Stimulated activated CD4-positive, alpha-beta T cell treated with anti-CD3 and anti-CD28 coated beads, Interleukin-4, amount 100 ng/mL, for 48 hours (primary cell): ENCODE data around the gene TOMM70.
"Not testable (repeated sequence)": the region's sequence is repeated elsewhere in the genome, so short reads cannot be mapped to it uniquely, and the experiment has no call there.

Experiments
- DNase-seq, 2 donors: peaks; one replicate each; pipeline ENCODE4 v3.0.0-alpha.2; 2020; ENCODE audit warnings: low read depth in 2 of 2

The TOMM70 gene

DNA sequence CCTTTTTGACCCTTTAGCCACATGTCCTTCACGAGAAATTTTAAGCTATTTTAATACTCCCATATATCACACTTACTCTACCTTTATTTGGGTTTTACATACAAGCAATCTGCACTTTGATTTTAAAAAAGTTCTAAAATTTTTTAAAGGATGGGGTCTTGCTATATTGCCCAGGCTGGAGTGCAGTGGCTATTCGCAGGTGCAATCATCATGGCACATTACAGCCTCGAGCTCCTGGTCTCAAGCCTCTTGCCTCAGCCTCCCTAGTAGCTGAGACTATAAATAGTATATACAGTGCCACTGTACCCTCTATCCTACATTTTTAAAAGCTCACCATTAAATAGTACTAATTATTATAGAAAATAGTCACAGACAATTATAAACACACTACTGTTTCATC is 36.5 kb downstream of the TOMM70 start:
- DNase-seq = no peak

DNA sequence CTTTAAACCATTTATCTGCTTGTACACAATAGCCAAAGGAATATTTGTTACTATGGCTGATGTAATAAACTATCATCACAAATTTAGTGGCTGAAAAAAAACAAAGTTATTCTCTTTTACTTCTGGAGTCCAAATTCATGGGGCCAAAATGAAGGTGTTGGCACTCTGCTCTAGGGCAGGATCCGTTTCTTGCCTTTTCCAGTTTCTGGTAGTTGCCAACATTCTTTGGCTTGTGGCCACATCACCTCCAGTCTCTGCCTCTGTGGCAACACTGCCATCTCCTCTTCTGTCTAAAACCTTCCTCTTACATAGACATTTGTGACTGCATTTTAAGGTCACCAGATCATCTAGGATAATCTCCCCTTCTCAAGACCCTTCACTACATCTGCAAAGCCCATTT is 39.0 kb downstream of the TOMM70 start:
- DNase-seq = no peak

DNA sequence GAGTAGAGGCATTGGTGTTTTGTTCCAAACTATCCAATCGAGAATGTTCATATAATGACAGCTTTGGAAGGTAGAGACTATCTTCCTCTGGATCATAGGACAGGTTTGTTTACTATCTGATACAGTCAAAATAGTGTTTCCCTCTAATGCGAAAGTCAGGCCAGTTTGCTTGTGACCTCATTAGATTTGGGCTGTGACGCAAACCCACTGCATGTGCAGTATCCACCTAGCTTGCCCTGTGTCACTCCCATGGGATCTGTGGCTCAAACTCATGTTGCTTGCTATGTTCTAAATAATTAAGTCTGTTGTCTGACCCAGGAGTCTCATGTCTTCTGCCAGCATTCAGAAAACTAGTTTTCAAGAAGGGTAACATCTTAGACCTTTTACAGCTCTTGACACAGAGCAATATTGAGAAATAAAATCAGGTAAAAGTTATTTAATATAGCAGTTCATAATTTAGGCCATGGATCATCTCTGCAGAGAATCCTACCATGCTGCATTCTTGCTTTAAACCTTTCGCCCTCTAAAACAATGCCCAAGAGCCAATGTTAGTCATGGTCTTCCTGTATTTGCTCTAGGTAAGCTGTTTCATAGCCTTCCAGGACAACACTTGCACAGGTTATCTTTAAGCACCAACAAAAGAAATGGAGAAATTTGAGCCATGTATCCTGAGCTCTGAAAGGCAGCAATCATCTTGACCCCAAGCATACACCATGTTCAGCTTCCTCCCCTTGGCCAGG is 40.0 kb downstream of the TOMM70 start:
- DNase-seq = no peak

DNA sequence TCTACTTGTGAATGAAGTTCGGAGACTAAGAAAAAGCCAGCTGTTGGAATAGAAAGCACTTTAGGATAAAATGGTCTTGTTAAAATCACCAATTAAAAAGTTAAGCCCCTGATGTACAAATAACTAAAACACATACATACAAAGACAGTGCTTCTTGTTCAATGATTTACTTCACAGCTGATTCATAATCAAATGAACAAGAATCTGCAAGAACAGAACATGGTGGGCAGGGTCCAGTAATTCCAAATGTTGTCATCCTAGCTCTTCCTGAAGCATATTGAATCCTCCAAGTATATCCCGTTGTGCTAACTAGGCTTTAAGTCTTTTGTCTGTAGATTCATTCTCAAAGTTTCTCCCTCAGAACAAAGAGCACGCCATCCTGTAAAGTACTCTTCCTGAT is 41.9 kb downstream of the TOMM70 start:
- no peak for DNase-seq

DNA sequence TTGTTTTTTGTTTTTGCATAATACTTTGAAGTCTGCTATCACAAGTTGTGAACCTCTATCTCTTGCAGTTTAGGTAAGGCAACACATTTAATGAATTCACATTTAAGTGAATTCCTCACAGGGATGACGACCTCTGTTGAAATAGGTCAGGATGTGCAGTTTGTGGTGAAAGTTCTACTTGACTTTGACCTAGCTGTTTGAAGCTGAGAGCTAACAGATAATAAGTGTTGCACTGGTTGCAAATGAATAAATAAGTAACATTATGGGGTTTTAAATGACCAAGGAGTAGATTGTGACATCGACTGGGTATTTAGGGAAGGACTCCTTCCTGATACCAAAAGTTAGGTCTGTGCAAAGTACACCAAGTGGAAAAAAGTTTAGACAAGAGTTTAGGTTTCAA is 42.5 kb downstream of the TOMM70 start:
- DNase-seq = no peak

DNA sequence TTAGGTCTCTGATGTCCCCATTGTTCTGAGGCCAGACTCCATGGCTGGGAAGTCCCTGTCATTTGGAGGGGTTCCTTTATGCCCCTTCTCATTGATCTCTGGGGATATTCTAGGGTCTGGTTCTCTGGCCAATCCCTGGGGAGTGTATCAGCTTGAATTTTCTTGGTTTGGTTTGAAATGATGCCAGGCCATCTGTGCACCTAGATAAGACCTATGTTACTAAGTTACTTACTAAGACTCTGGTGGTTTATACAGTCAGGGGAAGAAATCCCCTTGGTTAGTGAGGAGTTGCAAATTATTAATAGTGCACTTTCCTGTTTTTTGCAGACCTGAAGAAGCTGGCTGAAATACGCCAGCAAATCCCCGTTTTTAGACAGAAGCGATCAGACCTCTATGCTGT is 46.0 kb downstream of the TOMM70 start:
- no peak for DNase-seq

DNA sequence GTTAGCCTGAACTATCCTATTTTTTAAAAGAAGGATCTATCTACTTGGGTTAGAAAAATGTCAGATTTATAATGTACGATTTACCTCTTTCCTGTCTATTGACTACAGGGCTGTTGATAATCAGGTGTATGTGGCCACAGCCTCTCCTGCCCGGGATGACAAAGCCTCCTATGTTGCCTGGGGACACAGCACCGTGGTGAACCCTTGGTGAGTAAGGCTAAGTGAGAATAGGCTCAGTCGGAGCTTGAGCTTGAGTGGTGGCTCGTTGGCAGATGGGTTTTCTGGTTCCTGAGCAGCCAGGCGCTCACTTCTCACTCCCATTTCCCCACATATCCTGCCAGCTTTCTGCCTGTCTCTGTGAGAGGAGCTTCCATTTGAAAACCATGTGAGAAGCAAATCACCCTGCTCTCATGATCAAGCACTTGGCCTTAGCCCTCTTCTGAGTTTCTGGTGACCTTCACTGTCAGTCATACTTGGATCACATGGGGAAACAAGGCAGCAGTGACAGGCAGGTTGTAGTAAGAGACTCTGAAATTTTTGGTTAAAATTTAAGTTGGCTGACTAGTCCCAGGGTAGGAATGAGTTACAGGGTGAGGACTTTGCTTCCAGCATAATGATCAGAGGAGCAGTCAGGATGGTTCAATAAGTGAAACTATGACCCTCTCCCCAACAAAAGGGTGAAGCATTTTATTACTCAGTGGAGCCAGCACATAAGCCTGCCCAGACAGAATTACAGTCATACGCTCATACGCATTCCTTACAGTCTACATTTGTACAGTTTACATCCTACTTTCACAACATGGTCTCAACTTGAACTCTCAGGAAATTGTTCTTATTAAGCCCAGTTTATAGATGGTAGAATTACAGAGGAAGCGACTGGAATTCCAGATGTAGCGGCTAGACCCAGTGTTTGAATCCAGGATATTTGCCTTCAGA is 48.3 kb downstream of the TOMM70 start:
- no peak for DNase-seq

DNA sequence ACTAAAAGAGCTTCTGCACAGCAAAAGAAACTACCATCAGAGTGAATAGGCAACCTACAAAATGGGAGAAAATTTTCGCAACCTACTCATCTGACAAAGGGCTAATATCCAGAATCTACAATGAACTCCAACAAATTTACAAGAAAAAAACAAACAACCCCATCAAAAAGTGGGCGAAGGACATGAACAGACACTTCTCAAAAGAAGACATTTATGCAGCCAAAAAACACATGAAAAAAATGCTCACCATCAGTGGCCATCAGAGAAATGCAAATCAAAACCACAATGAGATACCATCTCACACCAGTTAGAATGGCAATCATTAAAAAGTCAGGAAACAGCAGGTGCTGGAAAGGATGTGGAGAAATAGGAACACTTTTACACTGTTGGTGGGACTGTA is 49.1 kb downstream of the TOMM70 start:
- not testable (repeated sequence) for DNase-seq

DNA sequence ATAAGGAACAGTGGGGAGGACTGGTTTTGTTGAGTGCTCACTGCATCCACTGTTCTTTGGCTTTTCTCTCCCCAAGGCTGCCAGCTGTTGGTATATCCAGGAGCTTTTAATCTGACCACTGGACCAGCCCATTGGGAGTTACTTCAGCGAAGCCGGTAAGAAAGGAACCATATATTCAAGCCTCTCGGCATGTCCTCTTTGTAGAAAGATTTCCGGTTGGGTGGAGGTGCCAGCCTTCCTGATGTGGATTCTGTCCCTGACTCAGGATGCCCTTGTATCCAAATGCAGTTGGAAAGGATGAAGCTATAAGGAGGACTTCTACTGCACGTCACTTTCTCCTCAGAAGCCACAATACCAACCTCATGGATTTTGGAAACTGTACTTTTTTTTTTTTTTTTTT is 52.2 kb downstream of the TOMM70 start:
- DNase-seq = no peak

DNA sequence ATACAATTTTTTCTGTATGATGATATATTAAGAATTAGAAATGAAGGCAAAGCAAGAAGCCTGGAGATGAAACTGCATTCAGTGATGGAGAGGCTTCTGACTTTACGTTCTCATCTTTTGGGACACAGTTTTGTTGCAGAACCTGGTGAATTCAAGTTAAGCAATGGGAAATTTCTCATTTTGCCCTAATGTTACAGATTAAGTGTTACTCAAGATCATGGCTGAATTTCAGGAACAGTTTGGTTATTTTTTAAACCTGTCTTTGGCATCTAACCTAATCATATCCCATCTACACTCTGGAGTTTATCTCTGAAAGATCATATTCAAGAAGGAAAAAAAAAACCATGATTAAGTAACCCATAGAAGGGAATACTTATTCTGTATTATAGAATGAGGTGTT is 60.4 kb downstream of the TOMM70 start:
- no peak for DNase-seq

DNA sequence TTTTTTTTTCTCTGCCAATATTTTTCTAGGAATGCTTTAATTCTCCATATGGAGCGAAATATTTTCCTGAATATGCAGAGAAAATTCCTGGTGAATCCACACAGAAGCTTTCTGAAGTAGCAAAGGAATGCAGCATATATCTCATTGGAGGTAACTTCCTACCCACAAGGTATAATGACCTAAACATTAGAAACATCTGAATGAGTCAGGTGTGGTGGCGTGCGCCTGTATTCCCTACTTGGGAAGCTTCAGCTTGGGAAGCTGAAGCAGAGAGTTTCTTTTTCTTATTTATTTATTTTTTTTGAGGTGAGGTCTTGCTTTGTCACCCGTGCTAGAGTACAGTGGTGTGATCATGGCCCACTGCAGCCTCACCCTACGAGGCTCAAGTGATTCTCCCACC is 61.1 kb downstream of the TOMM70 start:
- DNase-seq = no peak

DNA sequence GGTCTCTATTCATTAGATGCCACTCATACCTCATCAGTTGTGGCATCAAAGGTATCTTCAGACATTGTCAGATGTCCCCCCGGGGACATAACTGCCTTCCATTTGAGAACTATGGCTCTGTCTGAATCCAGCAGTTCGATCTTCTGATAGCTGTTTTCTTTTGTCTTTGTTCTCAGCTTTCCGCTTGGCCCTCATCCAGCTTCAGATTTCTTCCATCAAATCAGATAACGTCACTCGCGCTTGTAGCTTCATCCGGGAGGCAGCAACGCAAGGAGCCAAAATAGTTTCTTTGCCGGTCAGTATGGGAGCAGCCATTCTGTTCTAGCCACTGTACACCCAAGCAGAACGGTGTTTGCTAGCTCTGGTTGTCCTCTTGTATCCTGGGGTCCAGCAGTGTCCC is 62.0 kb downstream of the TOMM70 start:
- no peak for DNase-seq

DNA sequence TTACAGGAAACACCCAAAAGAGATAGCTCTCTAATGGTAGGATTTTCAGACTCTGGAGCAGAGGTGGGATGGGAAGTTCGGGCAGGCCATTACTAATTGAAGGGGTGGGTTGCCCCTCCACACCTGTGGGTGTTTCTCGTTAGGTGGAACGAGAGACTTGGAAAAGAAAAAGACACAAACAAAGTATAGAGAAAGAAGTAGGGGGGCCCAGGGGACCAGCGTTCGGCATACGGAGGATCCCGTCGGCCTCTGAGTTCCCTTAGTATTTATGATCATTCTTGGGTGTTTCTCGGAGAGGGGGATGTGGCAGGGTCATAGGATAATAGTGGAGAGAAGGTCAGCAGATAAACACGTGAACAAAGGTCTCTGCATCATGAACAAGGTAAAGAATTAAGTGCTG is 64.7 kb downstream of the TOMM70 start:
- not testable (repeated sequence) for DNase-seq

DNA sequence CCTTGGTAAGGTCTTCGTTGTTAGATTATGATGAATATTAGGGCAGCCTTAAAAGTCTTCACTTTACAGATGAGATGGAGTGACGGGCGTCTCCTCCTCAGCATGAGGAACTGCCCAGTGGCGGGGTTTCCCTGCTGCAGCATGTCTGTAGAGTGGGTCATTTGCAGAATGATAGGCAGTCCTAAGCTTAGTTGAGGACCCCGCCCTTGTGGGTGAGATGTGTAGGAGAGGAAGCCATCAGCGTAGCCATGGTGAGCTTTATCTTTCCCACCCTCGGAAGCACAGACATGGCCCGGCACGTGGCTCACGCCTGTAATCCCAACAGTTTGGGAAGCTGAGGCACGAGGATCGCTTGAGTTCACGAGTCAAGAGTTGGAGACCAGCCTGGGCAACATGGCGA is 65.5 kb downstream of the TOMM70 start:
- DNase-seq = no peak

DNA sequence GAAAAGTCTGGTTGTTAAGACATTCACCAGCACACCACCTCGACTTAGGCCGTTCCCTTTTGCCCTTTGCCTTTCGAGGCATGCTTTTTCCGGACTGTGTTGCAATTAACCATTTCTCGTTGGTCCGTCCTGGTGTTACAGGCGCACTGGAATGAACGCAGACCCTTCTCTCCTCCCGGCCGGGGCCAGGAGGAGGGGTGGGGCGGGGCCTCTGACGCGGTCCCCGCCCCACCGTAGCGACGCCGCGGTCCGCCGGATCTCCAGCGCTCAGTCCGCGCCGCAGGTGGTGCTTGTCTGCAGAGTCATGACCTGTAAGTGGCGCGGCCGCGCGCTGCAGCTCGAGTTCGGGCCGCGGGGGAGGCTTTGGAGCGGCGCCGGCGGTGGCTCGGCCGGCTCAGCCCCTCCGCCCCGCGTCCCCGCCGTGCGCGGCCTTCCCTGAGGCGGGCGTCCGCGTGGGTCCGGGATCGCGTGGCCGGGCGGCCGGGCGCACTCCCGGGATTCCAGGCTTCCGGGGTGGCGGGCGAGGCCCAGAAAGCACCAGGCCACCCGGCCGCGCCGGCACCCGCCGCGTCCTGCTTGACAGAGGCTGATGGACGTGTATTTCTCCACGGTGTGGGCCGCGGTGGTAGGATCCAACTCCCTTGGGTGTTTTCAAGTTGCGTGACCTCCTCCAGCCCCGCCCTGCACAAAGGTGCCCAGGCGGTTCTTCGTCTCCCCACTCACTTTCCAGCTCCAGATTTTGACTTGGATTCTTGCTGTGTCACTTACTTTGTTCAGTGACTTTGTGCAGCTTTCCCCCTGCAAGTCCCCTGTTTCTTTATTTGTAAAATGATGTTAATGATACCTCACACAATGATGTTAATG is 66.2 kb downstream of the TOMM70 start, which contains the start of gene NIT2:
TSS of gene NIT2 (plus strand) at position 270 of the 864 bp plus-strand sequence. CDS start at position 305, 35 bp downstream.
- DNase-seq = peak; percentile 72 to 74

DNA sequence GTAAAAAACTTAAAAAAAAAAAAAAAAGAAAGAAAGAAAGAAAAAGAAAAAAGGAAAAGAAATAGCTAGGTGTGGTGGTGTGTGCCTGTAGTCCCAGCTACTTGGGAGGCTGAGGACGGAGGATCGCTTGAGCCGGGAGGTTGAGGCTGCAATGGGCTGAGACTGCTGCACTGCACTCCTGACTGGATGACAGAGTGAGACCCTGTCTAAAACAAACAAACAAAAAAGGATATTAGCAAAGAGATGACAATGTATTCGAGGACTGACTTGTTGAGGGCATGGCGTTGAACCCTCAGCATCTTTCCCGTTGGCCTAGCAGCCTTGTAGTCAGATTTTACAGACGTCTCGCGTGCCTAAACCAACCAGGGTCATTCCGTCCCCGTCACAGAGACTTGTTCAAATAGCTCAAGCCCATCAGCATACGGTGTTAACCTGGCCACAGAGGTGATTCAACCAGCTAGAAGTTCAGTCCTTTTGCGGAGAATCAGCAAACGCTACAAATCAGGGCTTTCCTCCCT is 66.9 kb downstream of the TOMM70 start:
- DNase-seq = no peak

DNA sequence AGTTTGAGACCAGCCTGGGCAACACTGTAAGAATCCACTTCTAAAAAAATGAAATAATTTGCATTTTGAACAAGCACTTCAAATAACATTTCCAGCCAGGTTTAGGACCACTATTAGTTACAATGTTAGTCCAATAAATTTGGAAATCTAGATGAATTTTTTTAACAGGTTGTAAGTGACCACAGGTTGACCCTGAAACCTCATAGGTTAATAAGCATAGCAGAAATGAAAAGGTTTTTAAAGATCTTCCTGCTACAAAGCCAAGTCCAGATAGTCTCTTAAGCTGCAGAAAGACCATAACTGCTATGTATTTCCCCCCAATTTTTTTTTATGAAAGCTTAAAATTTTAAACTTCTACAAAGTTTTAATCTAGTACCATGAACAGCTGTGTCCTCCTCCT is 67.8 kb downstream of the TOMM70 start:
- DNase-seq = no peak

DNA sequence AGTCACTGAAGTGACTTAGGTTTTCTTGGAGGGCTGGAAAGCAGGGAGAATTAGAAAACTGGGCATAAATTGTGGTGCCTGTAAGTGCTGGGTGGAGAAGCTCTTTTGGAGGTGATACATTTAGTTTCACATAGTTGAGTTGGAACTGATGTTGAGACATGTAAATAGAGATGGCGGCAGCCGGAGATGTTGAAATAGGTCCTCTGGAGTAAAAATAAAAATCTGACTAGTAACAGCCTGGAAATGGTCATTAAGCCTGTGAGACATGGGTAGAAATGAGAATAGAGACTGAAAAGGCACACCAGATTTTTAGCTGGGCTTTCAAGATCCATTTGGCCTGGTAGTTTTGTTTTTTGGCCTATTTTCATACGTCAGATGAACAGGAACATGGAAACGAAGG is 69.2 kb downstream of the TOMM70 start:
- DNase-seq = no peak

DNA sequence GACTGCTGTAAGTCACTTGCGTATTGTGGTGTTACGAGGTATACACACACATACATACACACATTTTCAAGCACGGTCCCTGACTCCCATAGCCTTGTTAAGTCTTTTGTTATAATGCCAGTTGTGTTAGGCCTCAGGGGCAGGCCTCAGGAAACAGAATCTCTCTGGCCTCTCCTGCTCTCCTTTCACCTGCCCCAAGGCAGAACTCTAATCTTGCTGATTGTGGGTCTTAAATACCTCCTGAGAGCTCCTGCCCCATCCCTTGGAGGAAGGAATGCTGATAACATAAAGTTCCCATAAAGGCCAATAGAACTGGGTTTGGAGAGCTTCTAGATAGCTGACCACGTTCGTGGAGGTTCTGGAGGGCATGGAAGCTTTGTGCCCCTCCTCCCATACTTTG is 70.2 kb downstream of the TOMM70 start:
- no peak for DNase-seq

DNA sequence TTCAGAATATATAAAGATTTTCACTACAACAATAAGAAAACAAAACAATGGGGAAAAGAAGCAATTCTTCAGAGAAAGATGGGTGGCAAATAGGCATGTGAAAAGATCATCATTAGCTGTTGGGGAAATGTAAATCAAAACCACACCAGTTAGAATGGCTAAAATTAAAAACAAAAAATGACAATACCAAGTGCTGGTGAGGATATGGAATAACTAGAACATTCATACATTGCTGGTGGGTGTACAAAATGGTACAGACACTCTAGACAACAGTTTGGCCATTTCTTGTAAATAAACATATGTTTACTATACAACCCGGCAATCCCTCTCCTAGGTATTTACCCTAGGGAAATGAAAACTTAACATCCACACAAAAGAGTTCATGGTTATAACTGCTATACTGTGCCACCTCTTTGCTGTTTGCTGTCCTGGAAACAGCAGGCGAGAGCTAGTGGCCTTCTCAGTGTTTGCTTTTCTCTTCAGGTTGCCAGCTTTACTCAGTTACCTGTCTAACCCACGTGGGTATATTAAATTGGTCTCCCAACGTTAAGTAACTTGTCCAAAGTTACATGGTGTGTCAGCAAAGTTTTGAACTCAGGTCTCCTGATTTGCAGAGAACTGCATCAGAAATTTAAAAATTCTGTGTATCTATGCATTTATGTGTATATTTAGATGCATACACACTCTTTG is 70.9 kb downstream of the TOMM70 start:
- DNase-seq = no peak

DNA sequence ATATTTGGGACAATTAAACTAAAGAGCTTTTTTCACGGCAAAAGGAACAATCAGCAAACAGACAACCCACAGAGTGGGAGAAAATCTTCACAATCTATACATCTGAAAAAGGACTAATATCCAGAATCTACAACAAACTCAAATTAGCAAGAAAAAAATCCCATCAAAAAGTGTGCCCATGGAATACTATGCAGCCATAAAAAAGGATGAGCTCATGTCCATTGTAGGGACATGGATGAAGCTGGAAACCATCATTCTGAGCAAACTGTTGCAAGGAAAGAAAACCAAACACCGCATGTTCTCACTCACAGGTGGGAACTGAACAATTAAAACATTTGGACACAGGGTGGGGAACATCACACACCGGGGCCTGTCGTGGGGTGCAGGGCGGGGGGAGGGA is 73.5 kb downstream of the TOMM70 start:
- not testable (repeated sequence) for DNase-seq
